Stimulated activated CD4-positive, alpha-beta T cell treated with anti-CD3 and anti-CD28 coated beads, Interleukin-1b, Interleukin-23, amount 100 ng/mL, for 1 hour (primary cell): Measurements from ENCODE around the gene GALNT6.
"Not testable (repeated sequence)": the region's sequence is repeated elsewhere in the genome, so short reads cannot be mapped to it uniquely, and the experiment has no call there.

Experiments
- DNase-seq, 2 donors: peaks; one replicate each; pipeline ENCODE4 v3.0.0-alpha.2; 2020; ENCODE audit warnings: low read depth in 2 of 2

Gene GALNT6

DNA sequence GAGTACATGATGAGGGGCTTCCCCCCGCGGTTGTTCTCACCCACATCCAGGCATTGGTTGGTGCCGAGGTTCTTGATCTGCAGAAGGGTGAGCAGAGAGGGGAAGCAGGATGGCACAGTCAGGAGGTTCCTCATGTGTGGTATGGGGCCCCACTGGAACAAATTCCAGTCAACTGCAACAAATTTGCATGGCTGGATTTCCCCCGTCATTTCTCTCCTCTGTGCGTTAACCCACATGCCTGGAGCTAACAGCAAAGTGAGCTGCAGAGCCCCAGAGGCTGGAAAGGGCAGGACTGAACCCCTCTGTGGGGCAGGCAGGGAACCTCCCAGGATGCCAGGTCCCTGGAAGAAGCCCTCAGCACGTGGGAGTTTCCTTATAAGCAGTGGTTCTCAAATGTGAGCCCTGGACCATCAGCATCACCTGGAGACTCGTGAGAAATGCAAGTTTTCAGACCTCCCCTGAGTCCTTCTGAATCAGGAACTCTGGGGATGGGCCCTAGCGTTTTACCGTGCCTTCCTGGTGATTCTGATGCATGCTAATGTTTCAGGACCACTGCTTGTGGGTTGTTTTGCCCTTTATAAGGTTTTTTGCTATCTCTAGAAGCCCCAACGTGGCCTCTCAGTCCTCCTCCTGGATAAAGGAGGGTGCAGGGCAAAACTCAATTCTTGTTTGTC lies 33.7 kb downstream of the GALNT6 start:
- no peak for DNase-seq

DNA sequence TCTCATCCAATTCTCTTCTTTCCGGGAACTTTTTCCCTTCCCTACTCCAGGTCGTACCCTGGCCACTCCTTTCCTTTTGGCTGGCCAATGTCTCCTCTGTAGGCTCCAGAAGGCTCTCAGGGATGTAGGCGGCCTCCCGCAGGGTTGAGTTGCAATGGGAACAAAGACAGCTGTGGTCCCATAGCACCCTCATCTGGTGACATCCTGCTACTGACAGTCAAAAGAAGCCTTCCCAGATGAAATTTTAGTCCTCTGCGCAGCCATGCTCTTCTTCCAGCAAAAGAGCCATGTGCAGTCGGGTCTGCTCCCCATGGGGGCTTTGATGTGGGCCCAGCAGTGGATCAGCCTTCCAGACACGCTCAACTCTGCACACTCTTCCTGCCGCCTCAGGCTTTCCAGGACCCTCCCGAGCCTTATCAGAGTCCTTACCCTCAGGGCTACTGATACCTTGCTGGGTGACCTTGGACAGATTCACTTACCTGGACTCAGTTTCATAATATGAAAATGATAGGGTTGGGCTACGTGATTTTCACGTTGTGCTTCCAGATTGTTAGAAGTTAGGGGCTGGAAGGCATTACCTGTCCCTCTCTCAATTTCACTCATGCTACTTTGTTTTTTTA lies 39.2 kb downstream of the GALNT6 start:
- DNase-seq, result no peak

GRCh38 chr12:51349026-51349425 lies 42.2 kb downstream of the GALNT6 start:
- DNase-seq, result no peak

GRCh38 chr12:51348116-51348515 lies 43.1 kb downstream of the GALNT6 start:
- no peak for DNase-seq

- DNase-seq, result no peak
Measured at GRCh38 chr12:51346581-51346980, 44.6 kb downstream of the GALNT6 start, which contains the start of gene CELA1. Gene CELA1, minus strand, starts transcription at chr12:51346679. Its CDS starts 41 bp downstream, at chr12:51346638.

DNA sequence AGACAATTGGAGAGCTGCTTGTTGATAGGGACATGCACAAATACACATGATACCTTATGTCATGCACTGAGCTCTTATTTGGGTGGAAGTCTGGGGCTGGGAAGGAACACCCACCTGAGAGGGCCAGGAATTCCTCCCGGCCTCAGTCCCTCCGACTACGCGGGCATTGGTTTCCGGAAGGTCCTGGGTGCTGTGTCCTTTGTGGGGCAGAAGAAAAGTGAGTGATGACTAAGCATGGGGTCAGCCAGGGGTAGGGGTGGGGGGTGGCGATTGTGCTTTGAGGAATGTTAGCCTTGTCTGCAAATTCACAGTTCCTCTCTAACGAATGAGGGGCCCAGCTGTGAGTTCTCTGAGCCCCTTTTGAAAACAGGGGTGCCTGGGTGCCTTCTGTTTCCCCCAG lies 45.5 kb downstream of the GALNT6 start:
- no peak for DNase-seq

GRCh38 chr12:51343201-51343600 lies 48.0 kb downstream of the GALNT6 start:
- no peak for DNase-seq

DNA sequence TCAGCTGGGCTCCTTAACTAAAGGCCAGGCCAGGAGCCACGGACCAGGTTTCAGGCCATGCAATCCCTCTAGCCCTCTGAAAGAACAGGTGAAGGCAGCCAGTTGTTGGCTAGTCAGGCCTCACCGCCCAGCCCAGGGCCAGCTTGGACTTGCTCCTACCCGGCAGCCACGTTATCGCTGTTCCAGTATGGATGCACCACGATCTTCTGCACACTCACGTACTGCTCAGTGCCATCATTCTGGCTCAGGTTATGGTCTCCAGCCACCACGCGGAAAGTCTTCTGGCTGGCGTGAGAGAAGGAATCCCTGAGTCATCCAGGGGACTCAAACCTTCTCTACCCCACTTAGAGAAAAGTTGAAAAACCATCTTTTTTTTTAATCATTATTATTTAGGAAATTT lies 48.8 kb downstream of the GALNT6 start:
- no peak for DNase-seq

GRCh38 chr12:51341251-51342007 lies 49.8 kb downstream of the GALNT6 start:
- DNase-seq, result peak; percentile 42 to 46

DNA sequence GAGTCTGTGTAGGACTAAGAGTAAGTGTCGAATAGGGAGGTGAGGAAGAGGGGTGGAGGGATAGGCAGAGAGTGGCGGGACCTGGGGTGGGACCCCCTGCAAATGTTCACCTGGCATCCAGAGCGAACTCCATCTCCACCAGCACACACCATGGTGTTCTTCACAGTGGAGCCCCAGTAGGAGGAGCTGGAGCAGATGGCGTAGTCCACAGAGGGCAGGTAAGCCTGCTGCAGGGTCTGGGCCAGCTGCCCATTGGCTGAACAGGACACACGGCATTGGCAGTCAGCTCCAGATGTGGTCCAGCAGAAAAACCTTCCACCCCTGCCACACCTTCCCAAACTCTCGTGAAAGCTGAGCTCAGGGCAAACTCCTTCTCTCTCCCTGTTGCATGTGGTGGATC lies 51.5 kb downstream of the GALNT6 start:
- no peak for DNase-seq

DNA sequence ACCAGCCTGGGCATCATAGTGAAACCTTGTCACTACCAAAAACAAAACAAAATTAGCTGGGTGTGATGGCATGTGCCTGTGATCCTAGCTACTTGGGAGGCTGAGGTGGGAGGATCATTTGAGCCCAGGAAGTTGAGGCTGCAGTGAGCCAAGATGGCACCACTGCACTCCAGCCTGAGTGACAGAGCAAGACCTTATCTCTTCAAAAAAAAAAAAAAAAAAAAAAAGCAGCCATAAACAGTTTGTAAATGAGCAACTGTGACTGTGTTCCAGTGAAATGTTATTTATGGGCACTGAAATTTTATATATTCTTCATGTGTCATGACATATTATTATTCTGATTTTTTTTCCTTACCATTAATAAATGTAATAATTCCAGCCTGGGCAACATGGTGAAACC lies 53.9 kb downstream of the GALNT6 start:
- DNase-seq, result not testable (repeated sequence)

- no peak for DNase-seq
Measured at GRCh38 chr12:51335931-51336330, 55.3 kb downstream of the GALNT6 start.

GRCh38 chr12:51334764-51335163 lies 56.4 kb downstream of the GALNT6 start:
- DNase-seq, result no peak

DNA sequence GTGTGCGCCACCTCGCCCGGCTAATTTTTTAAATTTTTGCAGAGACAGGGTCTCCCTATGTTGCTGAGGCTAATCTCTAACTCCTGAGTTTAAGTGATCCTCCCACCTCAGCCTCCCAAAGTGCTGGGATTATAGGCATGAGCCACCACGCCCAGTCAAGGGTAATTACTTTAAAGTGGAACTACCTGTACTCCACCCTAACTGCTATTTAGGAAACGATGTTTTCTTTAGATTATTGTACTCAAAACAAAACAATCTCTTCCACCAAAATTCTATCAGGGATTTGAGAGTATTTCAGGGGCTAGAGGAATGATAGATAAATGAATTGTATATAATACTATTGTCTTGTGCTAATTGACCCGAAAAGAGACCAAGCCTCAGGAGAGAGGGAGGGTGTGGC lies 57.7 kb downstream of the GALNT6 start:
- no peak for DNase-seq

GRCh38 chr12:51330186-51330585 lies 61.0 kb downstream of the GALNT6 start:
- no peak for DNase-seq

GRCh38 chr12:51329742-51330141 lies 61.5 kb downstream of the GALNT6 start:
- DNase-seq, result no peak

- DNase-seq, result no peak
Measured at GRCh38 chr12:51328587-51328986, 62.6 kb downstream of the GALNT6 start.

DNA sequence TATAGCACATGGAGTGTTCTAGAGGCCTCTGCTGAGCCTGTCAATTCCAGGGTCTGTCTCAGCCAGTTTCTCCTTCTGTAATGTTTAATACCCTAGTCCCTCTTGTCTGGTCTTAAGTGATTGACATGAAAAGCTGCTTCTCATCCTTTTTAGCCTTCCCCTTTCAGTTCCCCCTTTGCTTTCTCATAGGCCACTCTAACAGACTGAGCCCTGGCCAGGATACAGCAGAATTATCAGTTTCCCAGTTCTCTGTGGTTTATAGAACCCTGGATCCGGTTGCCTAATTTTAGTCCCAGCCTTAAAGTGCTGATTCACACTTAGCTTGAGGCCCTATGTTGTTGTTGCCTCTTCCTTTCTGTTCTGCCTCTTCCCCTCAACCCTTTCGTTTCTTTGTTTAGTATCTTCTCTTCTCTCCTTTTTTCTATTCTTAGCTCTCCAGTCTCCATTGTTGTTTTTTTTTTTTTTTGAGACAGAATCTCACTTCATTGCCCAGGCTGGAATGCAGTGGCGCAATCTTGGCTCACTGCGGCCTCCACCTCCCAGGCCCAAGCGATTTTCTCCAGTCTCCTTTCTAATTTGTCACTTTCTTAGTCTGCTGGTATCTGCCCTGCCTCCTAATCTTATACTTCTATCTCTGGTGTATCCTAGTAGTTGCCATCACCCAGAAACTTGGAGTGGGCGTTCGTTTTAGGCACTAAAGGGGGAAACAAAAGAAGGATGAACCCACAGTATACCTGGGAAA lies 64.3 kb downstream of the GALNT6 start:
- no peak for DNase-seq

- DNase-seq, result no peak
Measured at GRCh38 chr12:51324953-51325352, 66.3 kb downstream of the GALNT6 start.

DNA sequence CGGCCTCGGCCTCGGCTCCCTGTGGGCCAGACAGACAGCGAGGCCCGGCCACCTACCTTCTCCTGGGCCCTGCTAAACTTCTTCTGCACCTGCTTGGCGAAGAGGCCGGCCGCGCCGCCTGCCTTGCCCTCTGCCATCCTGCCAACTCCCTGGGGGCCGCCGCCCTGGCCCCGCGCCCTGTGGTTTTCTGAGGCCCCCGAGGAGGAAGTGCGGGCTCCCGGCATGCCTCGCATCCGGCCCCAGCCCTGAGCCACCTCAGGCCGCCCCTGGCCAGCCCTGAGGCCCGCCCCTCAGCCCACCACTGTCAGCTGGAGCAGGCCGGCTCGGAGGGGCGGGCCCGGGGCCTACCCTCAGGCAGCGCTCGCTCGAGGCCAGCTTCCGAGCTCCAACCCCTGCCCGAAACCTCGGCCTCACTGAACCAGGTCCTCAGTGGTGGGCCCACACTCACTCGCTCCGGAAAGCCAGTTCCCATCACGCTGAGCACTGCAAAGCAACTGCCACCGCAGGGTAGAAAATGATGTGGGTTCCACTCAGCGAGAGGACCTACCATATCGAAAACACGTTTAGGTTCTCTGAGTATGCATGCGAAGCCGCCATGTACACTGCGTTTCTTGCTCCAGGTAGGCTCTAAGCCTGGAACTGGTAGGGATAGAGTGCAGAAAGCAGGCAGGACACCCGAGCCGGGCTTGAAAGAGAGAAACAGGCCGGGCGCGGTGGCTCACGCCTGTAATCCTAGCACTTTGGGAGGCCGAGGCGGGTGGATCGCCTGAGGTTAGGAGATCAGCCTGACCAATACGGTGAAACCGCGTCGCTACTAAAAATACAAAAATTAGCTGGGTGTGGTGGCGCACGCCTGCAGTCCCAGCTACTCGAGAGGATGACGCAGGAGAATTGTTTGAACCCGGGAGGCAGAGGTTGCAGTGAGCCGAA lies 67.0 kb downstream of the GALNT6 start, which contains the start of gene BIN2:
BIN2 (minus strand) TSS at position 209 of the 930 bp plus-strand sequence; CDS start at position 137, 72 bp downstream.
- peak; percentile 28 to 35 for DNase-seq
